Loucy (cell line): ENCODE data around the gene UGT2B17.
"Not testable (repeated sequence)": the region's sequence is repeated elsewhere in the genome, so short reads cannot be mapped to it uniquely, and the experiment has no call there.

Source experiments
- CTCF ChIP-seq: fragments of 200-600 bp; sonication (generic); conservative IDR thresholded peaks from 2 replicates; pipeline ENCODE4 v1.5.1; 2014; ENCODE audit warnings: mild to moderate bottlenecking, antibody characterized with exemption, low read length
- EZH2phosphoT487 ChIP-seq: fragments of 200-600 bp; IDR thresholded peaks from 2 replicates; pipeline ENCODE4 v1.6.1; 2018; ENCODE audit warnings: antibody characterized with exemption, mild to moderate bottlenecking, moderate library complexity, borderline replicate concordance

- not testable (repeated sequence) for TF ChIP-seq CTCF, EZH2phosphoT487
Measured at GRCh38 chr4:68552818-68553811, 23.0 kb downstream of the UGT2B17 start.
